Peyer's patch (tissue), 4 donors: Measurements from ENCODE around the gene ATF5. TPM values are rescaled to one million over a fixed set of nuclear protein-coding genes. Genes with fewer than 3 reads are reported as not detected.
"Not testable (repeated sequence)": the region's sequence is repeated elsewhere in the genome, so short reads cannot be mapped to it uniquely, and the experiment has no call there.

Source experiments
- DNase-seq, 3 donors: peaks; one replicate each; pipeline ENCODE4 v3.0.0-alpha.2; 2017 to 2019
- H3K27ac ChIP-seq, 4 donors: fragments of 200-600 bp; sonication (generic); one replicate each; pipeline ENCODE4 v1.5.1; 2016 to 2019
- H3K27me3 ChIP-seq, 2 donors: fragments of 200-600 bp; sonication (generic); one replicate each; pipeline ENCODE4 v1.5.1; 2019
- H3K36me3 ChIP-seq, 3 donors: fragments of 200-600 bp; sonication (generic); one replicate each; pipeline ENCODE4 v1.5.1; 2016 to 2019
- H3K4me1 ChIP-seq, 4 donors: fragments of 200-600 bp; sonication (generic); one replicate each; pipeline ENCODE4 v1.5.1; 2016 to 2019
- H3K4me3 ChIP-seq, 4 donors: fragments of 200-600 bp; sonication (generic); 1 replicate in 3 of 4; 2 replicates in 1 of 4; pipeline ENCODE4 v1.5.1; 2016 to 2019; ENCODE audit warnings: mild to moderate bottlenecking in 1 of 4
- H3K9me3 ChIP-seq, 4 donors: fragments of 200-600 bp; sonication (generic); one replicate each; pipeline ENCODE4 v1.5.1; 2016 to 2019; ENCODE audit warnings: mild to moderate bottlenecking in 1 of 4
- POLR2A ChIP-seq, 2 donors: fragments of 450-650 bp; IDR thresholded peaks; one replicate each; pipeline ENCODE4 v1.5.1; 2017; ENCODE audit warnings: antibody characterized with exemption in 2 of 2, mild to moderate bottlenecking in 2 of 2, moderate library complexity in 2 of 2
- total RNA-seq, 4 donors: library from RNA; depleted of rRNA; stranded (reverse); fragments of >200 nt; gene quantifications; one replicate each; pipeline ENCODE4 v1.1.0, GENCODE V29; 2016
- TF ChIP-seq, protein P1 (sequence below), 6 experiments: fragments of 450-650 bp in 4 of 6; fragments of 200-600 bp in 2 of 6; sonication (generic) in 1 of 6; IDR thresholded peaks; one replicate each; pipeline ENCODE4 v1.5.1; 2017 to 2019; ENCODE audit warnings: antibody characterized with exemption in 6 of 6, mild to moderate bottlenecking in 3 of 6, moderate library complexity in 1 of 6

ATF5 gene
- total RNA-seq, 4 donors from 2014 or later: 3.3 to 21.4 (median 18.2) TPM

DNA sequence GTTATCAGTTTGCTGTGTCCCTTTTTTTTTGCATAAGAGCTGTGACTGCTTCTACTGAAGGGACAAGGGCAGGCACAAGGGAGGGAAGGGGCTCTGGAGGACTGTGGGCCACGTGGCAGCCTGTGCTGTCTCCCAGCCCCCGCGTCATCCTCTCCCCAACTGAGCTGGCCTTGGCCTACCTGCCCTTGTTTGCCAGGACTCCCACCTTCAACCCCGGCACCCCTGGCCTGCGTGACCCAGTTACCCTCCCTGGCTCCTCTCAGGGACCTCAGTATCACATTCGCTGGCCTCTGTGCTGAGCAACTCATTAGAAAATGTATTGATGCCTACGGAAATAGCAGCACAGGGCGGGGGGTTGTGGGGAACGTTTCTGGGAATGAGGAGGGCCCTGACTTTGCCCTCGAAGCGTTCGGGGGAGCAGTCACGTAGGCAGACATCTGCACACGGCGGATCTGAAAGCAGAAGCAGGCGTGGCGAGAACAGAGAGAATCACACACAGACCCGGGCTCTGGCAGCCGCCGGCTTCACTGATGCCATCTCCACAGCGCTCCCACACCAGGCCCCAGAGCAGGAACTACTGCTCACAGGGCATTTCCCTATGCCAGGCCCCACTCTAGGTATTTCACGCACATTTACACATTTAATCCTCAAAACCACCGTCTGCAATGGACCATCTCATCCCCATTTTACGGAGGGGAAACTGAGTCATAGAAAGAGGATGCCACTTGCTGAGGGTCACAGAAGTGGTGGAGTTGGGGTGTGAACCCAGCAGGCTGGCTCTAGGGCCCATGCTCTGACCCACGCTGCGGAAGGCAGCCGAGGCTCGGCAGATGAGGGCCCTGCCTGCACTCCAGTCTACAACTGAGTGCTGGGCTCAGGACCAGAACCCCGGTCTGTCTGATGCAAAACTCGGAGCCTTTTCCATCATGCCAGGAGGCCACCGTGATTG is 5.7 kb upstream of the ATF5 start:
- H3K27me3 ChIP-seq: no peaks in the 10 kb centered on the region
- no peaks in the 10 kb centered on the region for H3K9me3 ChIP-seq
- no peak overlapping the region for H3K4me3 ChIP-seq
- peaks cover 0 to 18% (median 6%) of the 10 kb centered on the region in 4 donors for H3K4me1 ChIP-seq
- DNase-seq: peak in 2 of 3 donors; percentile 36 to 62
- peaks cover 0 to 44% (median 0%) of the 10 kb centered on the region in 3 donors for H3K36me3 ChIP-seq
- H3K27ac ChIP-seq: peak overlapping the region in 1 of 4 donors; percentile 7
- no peak for TF ChIP-seq POLR2A (IDR thresholded peaks at IDR 0.05)
- TF ChIP-seq, protein P1, sequence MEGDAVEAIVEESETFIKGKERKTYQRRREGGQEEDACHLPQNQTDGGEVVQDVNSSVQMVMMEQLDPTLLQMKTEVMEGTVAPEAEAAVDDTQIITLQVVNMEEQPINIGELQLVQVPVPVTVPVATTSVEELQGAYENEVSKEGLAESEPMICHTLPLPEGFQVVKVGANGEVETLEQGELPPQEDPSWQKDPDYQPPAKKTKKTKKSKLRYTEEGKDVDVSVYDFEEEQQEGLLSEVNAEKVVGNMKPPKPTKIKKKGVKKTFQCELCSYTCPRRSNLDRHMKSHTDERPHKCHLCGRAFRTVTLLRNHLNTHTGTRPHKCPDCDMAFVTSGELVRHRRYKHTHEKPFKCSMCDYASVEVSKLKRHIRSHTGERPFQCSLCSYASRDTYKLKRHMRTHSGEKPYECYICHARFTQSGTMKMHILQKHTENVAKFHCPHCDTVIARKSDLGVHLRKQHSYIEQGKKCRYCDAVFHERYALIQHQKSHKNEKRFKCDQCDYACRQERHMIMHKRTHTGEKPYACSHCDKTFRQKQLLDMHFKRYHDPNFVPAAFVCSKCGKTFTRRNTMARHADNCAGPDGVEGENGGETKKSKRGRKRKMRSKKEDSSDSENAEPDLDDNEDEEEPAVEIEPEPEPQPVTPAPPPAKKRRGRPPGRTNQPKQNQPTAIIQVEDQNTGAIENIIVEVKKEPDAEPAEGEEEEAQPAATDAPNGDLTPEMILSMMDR (IDR thresholded peaks at IDR 0.05): no peak

DNA sequence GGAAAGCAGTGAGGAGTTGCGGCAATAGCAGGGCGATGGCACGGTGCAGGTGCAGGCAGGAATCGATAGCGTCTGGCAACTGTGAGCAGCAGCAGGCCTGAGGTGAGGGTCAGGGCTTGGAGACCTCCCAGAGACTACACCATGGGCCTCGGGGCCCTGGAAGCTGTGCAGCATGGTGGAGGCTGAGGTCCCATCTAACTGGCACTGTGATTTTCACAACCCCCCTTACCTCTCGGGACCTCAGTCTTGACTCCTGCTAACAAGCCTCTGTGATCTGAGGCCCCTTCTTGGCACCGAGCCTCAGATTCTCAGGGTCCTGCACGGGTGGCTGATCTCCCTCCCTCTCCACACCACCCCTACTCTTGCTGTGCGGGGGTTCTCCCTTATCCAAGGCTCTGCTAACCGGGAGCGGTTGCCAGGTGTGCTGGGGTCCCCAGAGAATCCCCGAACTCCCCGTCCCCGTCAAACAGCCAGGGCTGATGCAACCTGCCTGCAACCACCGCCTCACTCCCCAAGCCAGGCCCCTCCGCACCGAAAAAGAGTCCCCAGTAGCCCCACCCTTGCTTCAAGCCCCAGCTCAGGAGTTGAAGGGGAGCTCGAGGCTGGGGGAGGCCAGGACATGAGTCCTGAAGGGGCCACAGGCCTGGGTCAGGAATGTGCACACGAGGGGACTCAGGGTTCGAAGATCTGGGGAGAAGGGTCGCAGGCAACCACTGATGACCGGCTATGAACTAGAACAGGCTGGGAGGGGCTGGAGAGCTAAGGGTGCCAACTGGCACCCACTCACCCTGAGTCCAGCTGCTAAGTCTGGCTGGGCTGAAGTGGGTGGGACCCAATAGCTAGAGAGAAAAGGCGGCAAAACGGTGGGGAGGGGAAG is 4.8 kb upstream of the ATF5 start:
- H3K27me3 ChIP-seq: no peaks in the 10 kb centered on the region
- DNase-seq: no peak
- TF ChIP-seq, protein P1 (IDR thresholded peaks at IDR 0.05): no peak
- TF ChIP-seq POLR2A (IDR thresholded peaks at IDR 0.05): no peak
- H3K9me3 ChIP-seq: no peaks in the 10 kb centered on the region
- peaks cover 0 to 40% (median 0%) of the 10 kb centered on the region in 3 donors for H3K36me3 ChIP-seq
- no peak overlapping the region for H3K4me3 ChIP-seq
- peak overlapping the region in 1 of 4 donors; percentile 7 for H3K27ac ChIP-seq
- H3K4me1 ChIP-seq: peaks cover 0 to 20% (median 6%) of the 10 kb centered on the region in 4 donors

DNA sequence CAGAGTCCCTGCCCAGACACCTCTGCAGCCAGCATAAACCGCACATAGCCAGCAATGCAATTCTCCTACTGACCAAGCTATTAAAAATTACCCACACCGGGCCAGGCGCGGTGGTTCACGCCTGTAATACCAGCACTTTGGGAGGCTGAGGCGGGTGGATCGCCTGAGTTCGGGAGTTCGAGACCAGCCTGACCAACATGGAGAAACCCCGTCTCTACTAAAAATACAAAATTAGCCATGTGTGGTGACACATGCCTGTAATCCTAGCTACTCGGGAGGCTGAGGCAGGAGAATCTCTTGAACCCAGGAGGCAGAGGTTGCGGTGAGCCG is 4.2 kb upstream of the ATF5 start:
- not testable (repeated sequence) for H3K4me3 ChIP-seq, H3K9me3 ChIP-seq, H3K27ac ChIP-seq, H3K27me3 ChIP-seq, DNase-seq
- Histone ChIP-seq H3K36me3 (peaks cover 0 to 40% (median 0%) of the 10 kb centered on the region in 3 donors), H3K4me1 (peaks cover 0 to 20% (median 6%) of the 10 kb centered on the region in 4 donors)

DNA sequence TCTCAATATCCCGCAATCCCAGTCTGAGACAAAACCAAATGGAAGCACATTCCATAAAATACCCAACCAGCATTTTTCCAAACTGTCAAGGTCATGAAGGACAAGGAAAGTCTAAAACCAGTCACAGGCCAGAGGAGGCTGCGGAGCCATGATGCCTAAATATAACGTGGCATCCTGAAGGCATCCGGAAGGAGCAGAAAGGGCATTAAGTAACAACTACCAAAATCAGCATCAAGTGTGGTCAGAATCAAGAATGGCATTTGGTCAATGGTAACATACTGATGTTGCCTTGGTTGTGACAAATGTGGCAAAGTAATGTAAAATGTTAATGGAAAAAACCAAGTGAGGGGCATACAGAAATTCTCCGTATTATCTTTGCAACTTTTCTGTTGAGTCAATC is 3.5 kb upstream of the ATF5 start:
- H3K36me3 ChIP-seq: peaks cover 0 to 38% (median 0%) of the 10 kb centered on the region in 3 donors
- no peak overlapping the region for H3K4me3 ChIP-seq
- TF ChIP-seq POLR2A (IDR thresholded peaks at IDR 0.05): no peak
- TF ChIP-seq, protein P1 (IDR thresholded peaks at IDR 0.05): no peak
- DNase-seq: no peak
- peaks cover 0 to 26% (median 8%) of the 10 kb centered on the region in 4 donors for H3K4me1 ChIP-seq
- no peak overlapping the region for H3K27ac ChIP-seq
- no peaks in the 10 kb centered on the region for H3K9me3 ChIP-seq
- H3K27me3 ChIP-seq: no peaks in the 10 kb centered on the region

DNA sequence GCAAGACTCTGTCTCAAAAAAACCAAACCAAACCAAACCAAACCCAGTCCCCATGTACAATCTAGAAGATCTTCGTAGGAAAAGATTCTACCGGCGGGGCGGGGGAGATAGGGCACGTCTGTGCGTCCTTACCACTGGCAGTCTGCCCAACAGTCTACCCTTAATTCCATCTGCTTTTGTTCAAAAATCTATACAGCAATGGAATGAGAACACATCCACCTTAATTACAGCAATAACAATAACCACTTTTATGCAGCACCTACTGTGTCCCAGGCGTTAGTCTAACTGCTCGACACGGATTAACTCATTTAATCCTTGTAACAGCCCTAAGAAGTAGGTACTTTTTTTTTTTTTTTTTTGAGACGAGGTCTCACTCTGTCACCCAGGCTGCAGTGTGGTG is 2.5 kb upstream of the ATF5 start:
- no peak for TF ChIP-seq POLR2A (IDR thresholded peaks at IDR 0.05)
- TF ChIP-seq, protein P1 (IDR thresholded peaks at IDR 0.05): no peak
- Histone ChIP-seq H3K4me1 (peaks cover 0 to 28% (median 8%) of the 10 kb centered on the region in 4 donors), H3K36me3 (peaks cover 0 to 30% (median 0%) of the 10 kb centered on the region in 3 donors), H3K27ac (no peak overlapping the region), H3K27me3 (no peaks in the 10 kb centered on the region), H3K4me3 (no peak overlapping the region), H3K9me3 (no peaks in the 10 kb centered on the region)
- DNase-seq: no peak
